HFF-Myc (cell line): ENCODE results near the gene PLPP4.

ENCODE experiments used
- DNase-seq: peaks from one replicate; pipeline ENCODE4 v3.0.0-alpha.2; 2011; ENCODE audit warnings: low read depth; ENCODE audit errors: extremely low read depth
- H3K4me3 ChIP-seq: replicated peaks from 2 replicates; pipeline ENCODE4 v1.5.1; 2011; ENCODE audit warnings: low read depth, mild to moderate bottlenecking, control low read depth, low read length
- TF ChIP-seq, protein P1 (sequence below): IDR thresholded peaks from 2 replicates; pipeline ENCODE4 v1.5.1; 2012; ENCODE audit warnings: mild to moderate bottlenecking, low read depth, low read length, control low read depth; ENCODE audit errors: missing control alignments

Gene PLPP4

DNA sequence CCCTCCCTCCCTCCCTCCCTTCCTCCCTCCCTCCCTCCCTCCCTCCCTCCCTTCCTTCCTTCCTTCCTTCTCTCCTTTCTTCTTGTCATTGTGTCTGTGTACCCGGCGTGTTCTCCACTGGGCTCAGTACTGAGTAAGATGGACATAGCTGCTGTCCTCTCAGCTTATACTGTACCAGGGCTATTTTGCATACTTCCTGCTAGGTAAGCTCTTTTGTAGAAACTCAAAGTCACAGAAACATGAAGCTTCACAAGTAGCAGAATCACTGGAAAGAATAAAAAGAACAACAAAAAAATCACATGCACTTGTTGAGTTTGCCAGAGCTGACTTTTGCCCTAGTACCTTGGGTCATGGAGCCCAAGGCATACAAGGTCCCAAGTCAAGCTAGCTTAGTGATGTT lies 125.7 kb downstream of the PLPP4 start:
- TF ChIP-seq, protein P1, sequence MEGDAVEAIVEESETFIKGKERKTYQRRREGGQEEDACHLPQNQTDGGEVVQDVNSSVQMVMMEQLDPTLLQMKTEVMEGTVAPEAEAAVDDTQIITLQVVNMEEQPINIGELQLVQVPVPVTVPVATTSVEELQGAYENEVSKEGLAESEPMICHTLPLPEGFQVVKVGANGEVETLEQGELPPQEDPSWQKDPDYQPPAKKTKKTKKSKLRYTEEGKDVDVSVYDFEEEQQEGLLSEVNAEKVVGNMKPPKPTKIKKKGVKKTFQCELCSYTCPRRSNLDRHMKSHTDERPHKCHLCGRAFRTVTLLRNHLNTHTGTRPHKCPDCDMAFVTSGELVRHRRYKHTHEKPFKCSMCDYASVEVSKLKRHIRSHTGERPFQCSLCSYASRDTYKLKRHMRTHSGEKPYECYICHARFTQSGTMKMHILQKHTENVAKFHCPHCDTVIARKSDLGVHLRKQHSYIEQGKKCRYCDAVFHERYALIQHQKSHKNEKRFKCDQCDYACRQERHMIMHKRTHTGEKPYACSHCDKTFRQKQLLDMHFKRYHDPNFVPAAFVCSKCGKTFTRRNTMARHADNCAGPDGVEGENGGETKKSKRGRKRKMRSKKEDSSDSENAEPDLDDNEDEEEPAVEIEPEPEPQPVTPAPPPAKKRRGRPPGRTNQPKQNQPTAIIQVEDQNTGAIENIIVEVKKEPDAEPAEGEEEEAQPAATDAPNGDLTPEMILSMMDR: no peak
- no peak overlapping the region for H3K4me3 ChIP-seq
- DNase-seq: no peak

DNA sequence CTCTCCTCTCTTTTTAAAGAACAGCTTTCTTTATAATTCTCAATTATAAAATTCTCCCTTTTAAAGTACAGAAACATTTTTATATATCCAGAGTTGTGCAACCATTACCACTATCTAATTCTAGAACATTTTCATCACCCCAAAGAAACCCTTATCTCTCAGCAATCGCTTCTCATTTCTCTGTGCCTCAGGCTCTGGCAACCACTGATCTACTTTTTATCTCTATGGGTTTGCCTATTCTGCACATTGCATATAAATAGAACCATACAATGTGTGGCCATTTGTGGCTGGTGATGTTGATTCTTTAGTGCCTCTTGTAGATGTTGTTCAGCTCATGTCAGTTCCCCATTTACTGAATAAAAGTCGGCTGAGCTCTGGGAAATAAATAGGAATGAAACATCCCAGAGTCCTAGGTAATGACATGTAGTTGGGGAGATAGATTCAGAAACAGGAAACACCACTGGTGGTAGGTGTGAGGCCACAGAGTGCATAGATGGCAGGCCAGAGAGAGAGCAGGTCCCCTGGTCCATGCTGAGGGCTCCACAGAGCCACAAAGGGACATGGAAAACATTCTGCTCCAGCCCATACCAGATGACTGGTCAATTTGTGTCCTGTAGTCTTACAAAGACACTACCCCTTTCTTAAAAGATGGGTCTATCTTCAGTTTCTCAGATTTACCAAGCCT lies 126.5 kb downstream of the PLPP4 start:
- H3K4me3 ChIP-seq: no peak overlapping the region
- TF ChIP-seq, protein P1: no peak
- no peak for DNase-seq

DNA sequence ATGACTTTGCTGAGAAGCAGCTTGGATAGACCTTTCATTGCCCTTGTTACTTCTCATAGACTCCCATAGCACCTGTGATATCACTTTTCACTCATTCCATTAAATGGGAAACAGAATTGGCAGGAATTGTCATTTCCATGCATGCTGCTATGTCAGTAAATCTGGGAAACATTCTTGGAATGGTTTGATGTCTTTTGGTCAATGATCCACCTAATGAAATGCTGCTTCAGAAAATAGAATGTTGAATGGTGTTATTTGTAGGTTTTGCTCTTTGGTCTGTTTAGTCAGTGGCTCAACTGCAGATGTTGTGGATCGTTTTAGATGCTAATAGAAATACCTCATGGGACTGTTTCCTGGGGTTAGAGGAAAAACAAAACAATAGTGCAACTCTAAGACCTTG lies 127.8 kb downstream of the PLPP4 start:
- DNase-seq: no peak
- no peak overlapping the region for H3K4me3 ChIP-seq
- TF ChIP-seq, protein P1: no peak

DNA sequence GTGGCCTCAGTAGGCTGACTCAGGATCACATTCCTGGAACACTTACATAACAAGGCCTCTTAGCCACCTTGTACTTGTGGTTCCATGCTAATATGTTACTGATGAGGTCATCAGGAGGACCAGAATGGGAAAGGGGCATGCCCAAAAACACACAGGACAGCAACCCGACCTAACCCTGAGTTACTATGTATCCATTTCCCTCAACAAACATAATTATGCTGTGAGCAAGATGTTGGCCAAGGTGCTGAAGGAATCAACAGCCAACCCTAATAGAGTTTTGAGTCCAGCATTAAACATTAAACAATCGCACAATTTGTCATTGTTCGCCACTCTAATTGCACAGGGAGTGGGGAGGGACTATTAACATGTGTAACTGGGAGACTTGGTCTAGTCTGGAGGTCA lies 129.4 kb downstream of the PLPP4 start:
- TF ChIP-seq, protein P1: no peak
- DNase-seq: no peak
- H3K4me3 ChIP-seq: no peak overlapping the region

DNA sequence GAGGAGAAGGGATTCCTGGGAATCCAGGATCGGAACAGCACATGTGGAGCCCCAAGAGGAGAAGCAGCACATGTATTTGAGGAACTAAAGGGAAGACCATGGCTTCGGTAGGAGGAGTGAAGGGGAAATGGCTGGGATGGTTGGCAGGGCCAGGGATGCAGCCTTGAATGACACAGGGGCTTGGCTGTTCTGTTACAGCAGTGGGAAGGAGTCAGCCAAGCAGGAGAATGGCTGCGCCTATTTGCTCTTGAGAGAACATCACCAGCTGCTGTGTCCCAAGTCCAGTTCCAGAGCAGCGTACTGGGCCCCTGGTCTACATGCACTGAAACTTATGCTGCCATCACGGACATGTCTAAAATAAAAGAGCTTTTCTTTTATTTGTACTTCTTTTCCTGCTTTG lies 130.0 kb downstream of the PLPP4 start:
- TF ChIP-seq, protein P1: no peak
- no peak for DNase-seq
- no peak overlapping the region for H3K4me3 ChIP-seq

DNA sequence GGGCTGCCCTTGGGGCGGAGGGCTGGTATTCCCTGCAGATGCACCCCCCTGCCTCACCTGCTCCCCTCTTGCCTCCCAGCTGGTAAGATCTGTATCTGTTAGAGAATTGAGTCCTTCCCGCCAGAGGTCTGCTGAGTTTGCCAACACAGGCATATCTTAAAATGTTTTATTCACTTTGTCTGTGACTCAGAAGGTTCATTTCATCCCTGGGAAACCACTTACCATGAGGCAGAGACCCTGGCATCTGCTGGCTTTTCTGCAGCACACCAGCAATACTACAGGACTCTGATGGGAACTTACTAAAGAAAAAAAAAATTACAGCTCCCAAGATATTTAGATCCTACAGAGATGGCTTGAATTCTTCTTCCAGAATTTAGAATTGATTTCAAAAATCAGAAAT lies 131.3 kb downstream of the PLPP4 start:
- no peak for DNase-seq
- H3K4me3 ChIP-seq: no peak overlapping the region
- TF ChIP-seq, protein P1: no peak

DNA sequence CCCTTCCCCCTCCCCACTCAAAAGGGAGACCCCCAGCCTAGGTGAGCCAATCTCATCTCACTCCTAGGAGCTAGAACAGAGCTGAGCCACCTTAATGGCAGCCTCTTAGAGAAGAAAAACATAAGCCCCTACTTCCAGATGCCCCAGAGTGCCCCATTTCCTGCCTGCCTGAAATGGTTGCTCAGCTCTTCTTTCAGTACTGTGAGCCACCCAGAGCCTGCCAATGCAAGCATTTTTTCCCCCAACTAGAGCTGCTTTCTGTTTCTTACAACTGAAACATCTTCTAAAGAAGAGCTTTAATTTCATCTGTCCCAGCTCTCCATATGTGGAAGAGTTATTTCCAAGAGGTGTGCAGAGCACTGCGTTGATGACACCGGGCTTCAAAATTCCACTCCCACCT lies 136.7 kb downstream of the PLPP4 start:
- H3K4me3 ChIP-seq: no peak overlapping the region
- TF ChIP-seq, protein P1: no peak
- DNase-seq: no peak
